OCI-LY7 (cell line): Measurements from ENCODE around the gene NUDT16. TPM values are rescaled to one million over a fixed set of nuclear protein-coding genes. Genes with fewer than 3 reads are reported as not detected.

Experiments used
- BruUV-seq: library from RNA; stranded (reverse); fragments of 400-500 nt; replicated peaks from 2 replicates; lab custom pipeline; 2021; lab: Mats Ljungman, UMichigan
- CTCF ChIA-PET: fragments of 300-600 bp; sonication (Branson Sonifier 250); formaldehyde crosslinking; loops from one replicate; lab custom pipeline; 2022; ENCODE audit warnings: antibody characterized with exemption; ENCODE audit not compliant: unreplicated experiment; lab: Charles Lee
- POLR2A ChIA-PET: fragments of 300-600 bp; sonication (Branson Sonifier 250); formaldehyde crosslinking; loops from one replicate; lab custom pipeline; 2022; ENCODE audit warnings: antibody characterized with exemption; lab: Charles Lee
- DNase-seq: peaks from one replicate; pipeline ENCODE4 v3.0.0-alpha.2; 2015; ENCODE audit warnings: low spot score
- H2AFZ ChIP-seq: fragments of 200-600 bp; sonication (generic), shearing (Covaris generic); 2 replicates; pipeline ENCODE4 v1.6.1; 2014; ENCODE audit warnings: mild to moderate bottlenecking, antibody characterized with exemption, low read length, moderate library complexity
- H3K27ac ChIP-seq: fragments of 200-600 bp; sonication (generic); 2 replicates; pipeline ENCODE4 v1.5.1; 2014; ENCODE audit warnings: mixed run types, low read depth, mild to moderate bottlenecking, moderate library complexity, low read length, inconsistent platforms; ENCODE audit not compliant: poor library complexity, severe bottlenecking
- H3K36me3 ChIP-seq: fragments of 200-600 bp; sonication (generic); 2 replicates; pipeline ENCODE4 v1.6.1; 2014; ENCODE audit warnings: mild to moderate bottlenecking, antibody characterized with exemption, low read length, moderate library complexity, mixed read lengths; ENCODE audit not compliant: insufficient read depth
- H3K4me1 ChIP-seq: fragments of 200-600 bp; sonication (generic); 2 replicates; pipeline ENCODE4 v1.5.1; 2014; ENCODE audit warnings: mild to moderate bottlenecking, low read length; ENCODE audit not compliant: insufficient read depth, poor library complexity, severe bottlenecking
- H3K4me2 ChIP-seq: fragments of 200-600 bp; sonication (generic); 2 replicates; pipeline ENCODE4 v1.6.1; 2014; ENCODE audit warnings: mild to moderate bottlenecking, low read length
- H3K4me3 ChIP-seq: fragments of 200-600 bp; sonication (generic); 2 replicates; pipeline ENCODE4 v1.5.1; 2014; ENCODE audit warnings: mild to moderate bottlenecking, low read depth, low read length; ENCODE audit not compliant: poor library complexity, severe bottlenecking
- H3K79me2 ChIP-seq: fragments of 200-600 bp; sonication (generic); 2 replicates; pipeline ENCODE4 v1.6.1; 2016; ENCODE audit warnings: low read depth, mild to moderate bottlenecking, low read length, moderate library complexity, mixed read lengths; ENCODE audit not compliant: insufficient read depth
- H3K9me2 ChIP-seq: fragments of 200-600 bp; sonication (generic); 2 replicates; pipeline ENCODE4 v1.6.1; 2016; ENCODE audit warnings: mild to moderate bottlenecking, low read length, mixed read lengths; ENCODE audit not compliant: insufficient read depth
- H3K9me3 ChIP-seq: fragments of 200-600 bp; sonication (generic); 2 replicates; pipeline ENCODE4 v1.6.1; 2014; ENCODE audit warnings: mild to moderate bottlenecking, mixed run types, low read length, mixed read lengths
- H4K20me1 ChIP-seq: fragments of 200-600 bp; sonication (generic); 2 replicates; pipeline ENCODE4 v1.6.1; 2014; ENCODE audit warnings: mild to moderate bottlenecking, antibody characterized with exemption, low read length, moderate library complexity, mixed read lengths; ENCODE audit not compliant: insufficient read depth
- EZH2phosphoT487 ChIP-seq: fragments of 200-600 bp; sonication (generic); IDR thresholded peaks from 2 replicates; pipeline ENCODE4 v1.6.1; 2018; ENCODE audit warnings: low read depth, borderline replicate concordance, mild to moderate bottlenecking, mixed run types, antibody characterized with exemption, low read length, moderate library complexity, mixed read lengths
- intact Hi-C: fragments of 100-400 bp; cut with micrococcal nuclease; formaldehyde crosslinking; loops from one replicate; pipeline ENCODE4 v1.10.0; 2022; ENCODE audit not compliant: unreplicated experiment
- total RNA-seq, 2 experiments: library from RNA; depleted of rRNA in 1 of 2; stranded (reverse); fragments of >200 nt in 1 of 2; shearing (Covaris generic) in 1 of 2; gene quantifications; 2 replicates each; pipeline ENCODE4 v1.2.3, GENCODE V29; 2014 to 2022
- TF ChIP-seq, protein P1 (sequence below): fragments of 200-600 bp; sonication (generic); conservative IDR thresholded peaks from 2 replicates; pipeline ENCODE4 v1.5.1; 2014; ENCODE audit warnings: mild to moderate bottlenecking, antibody characterized with exemption, low read length, moderate library complexity, mixed read lengths

NUDT16 gene
- total RNA-seq, 2 experiments from 2014 or later: 8.7 to 12.5 TPM

DNA sequence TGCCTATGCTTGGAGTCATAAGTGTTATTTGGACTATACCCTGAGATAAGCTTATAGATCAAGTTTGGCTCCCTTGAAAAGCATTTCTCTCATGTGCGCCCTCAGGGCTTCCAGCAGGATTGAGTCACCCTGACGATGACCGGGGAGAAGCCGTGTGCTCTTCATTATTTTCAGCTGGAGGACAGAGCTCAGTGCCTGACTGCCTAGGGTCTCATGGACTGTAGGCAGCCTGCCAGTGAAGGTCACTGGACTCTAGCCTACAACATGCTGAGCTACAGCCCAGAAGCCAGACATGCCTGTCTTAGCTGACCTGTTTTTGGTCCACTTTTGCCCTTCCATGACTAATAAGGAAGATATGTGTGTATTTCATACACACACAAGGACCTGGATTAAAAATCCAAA, 31.6 kb upstream of the NUDT16 start:
- POLR2A ChIA-PET: interaction anchor here (0.9 to 1.3 kb wide), 2 partner anchors 13 to 31 kb away, joined by 3 read pairs; no protein-coding TSS in a partner anchor
- intact Hi-C loops: no loop called here

DNA sequence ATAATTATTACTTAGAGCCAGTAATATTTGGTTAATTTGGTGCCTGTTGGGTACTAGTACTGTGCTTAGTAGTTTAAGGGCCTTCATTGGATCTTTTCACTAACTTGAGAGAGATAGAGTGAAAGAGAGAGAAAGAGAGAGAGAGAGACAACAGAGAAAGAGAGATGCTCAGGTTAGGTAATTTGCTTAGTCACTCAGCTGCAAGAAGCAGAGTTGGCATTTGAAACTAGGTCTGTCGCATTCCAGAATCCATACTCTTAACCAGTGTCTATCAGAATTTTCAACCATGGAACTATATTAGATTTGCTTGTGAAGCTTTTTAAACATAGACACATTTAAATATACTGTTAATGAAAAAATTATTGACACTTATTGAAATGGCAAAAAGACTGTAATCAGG, 31.1 kb upstream of the NUDT16 start:
- POLR2A ChIA-PET: interaction anchor here (1.3 kb wide), 1 partner anchor 31 kb away, joined by 3 read pairs; no protein-coding TSS in a partner anchor
- no peak for DNase-seq
- CTCF ChIA-PET: no interaction called here
- intact Hi-C loops: no loop called here
- Histone ChIP-seq H2AFZ (no peak overlapping the region), H3K79me2 (no peaks in the 10 kb centered on the region), H3K27ac (no peak overlapping the region), H3K9me3 (no peaks in the 10 kb centered on the region), H3K9me2 (no peaks in the 10 kb centered on the region), H3K4me1 (peaks cover 9% of the 10 kb centered on the region), H3K4me2 (no peak overlapping the region), H4K20me1 (no peaks in the 10 kb centered on the region), H3K4me3 (no peak overlapping the region), H3K36me3 (no peaks in the 10 kb centered on the region)
- no TSS peak for BruUV-seq
- TF ChIP-seq EZH2phosphoT487: no peak
- TF ChIP-seq, protein P1, sequence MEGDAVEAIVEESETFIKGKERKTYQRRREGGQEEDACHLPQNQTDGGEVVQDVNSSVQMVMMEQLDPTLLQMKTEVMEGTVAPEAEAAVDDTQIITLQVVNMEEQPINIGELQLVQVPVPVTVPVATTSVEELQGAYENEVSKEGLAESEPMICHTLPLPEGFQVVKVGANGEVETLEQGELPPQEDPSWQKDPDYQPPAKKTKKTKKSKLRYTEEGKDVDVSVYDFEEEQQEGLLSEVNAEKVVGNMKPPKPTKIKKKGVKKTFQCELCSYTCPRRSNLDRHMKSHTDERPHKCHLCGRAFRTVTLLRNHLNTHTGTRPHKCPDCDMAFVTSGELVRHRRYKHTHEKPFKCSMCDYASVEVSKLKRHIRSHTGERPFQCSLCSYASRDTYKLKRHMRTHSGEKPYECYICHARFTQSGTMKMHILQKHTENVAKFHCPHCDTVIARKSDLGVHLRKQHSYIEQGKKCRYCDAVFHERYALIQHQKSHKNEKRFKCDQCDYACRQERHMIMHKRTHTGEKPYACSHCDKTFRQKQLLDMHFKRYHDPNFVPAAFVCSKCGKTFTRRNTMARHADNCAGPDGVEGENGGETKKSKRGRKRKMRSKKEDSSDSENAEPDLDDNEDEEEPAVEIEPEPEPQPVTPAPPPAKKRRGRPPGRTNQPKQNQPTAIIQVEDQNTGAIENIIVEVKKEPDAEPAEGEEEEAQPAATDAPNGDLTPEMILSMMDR: no peak

More for the DNA sequence above, 31.6 kb upstream of the NUDT16 start:
- no peaks in the 10 kb centered on the region for H3K36me3 ChIP-seq
- no peaks in the 10 kb centered on the region for H3K9me3 ChIP-seq
- no peak overlapping the region for H3K27ac ChIP-seq
- no peak overlapping the region for H2AFZ ChIP-seq
- H3K9me2 ChIP-seq: no peaks in the 10 kb centered on the region
- no peak overlapping the region for H3K4me3 ChIP-seq
- BruUV-seq: no TSS peak
- no peaks in the 10 kb centered on the region for H4K20me1 ChIP-seq
- no peak for TF ChIP-seq EZH2phosphoT487
- TF ChIP-seq, protein P1: no peak
- peaks cover 9% of the 10 kb centered on the region for H3K4me1 ChIP-seq
- H3K79me2 ChIP-seq: no peaks in the 10 kb centered on the region
- H3K4me2 ChIP-seq: no peak overlapping the region
- no peak for DNase-seq
- CTCF ChIA-PET: no interaction called here
